H4 (cell line): ENCODE measurements around the gene ACTRT2. TPM values are rescaled to one million over a fixed set of nuclear protein-coding genes. Genes with fewer than 3 reads are reported as not detected.

ENCODE experiments used
- DNase-seq: peaks from one replicate; pipeline ENCODE4 v3.0.0-alpha.2; 2015; ENCODE audit warnings: low spot score
- total RNA-seq: library from RNA; depleted of rRNA; stranded (reverse); fragments of >200 nt; shearing (Covaris generic); gene quantifications from 2 replicates; pipeline ENCODE4 v1.2.3, GENCODE V29; 2014; rRNA removed

The ACTRT2 gene
- total RNA-seq, 1 experiment from 2014 or later, result not detected

GRCh38 chr1:3069491-3070308 lies 48.4 kb downstream of the ACTRT2 start:
- peak; percentile 55 for DNase-seq

GRCh38 chr1:3070309-3070643 lies 49.0 kb downstream of the ACTRT2 start:
- no peak for DNase-seq

GRCh38 chr1:3070644-3071564 lies 49.6 kb downstream of the ACTRT2 start:
- no peak for DNase-seq

GRCh38 chr1:3071565-3072390 lies 50.5 kb downstream of the ACTRT2 start:
- no peak for DNase-seq

Other genes with a start within 250 kb of the ACTRT2 start
- 0.10 and 0.12 TPM in 2 replicates for gene TTC34, start 219.8 kb upstream of the ACTRT2 start, total RNA-seq
- gene PRDM16, start 47.7 kb downstream of the ACTRT2 start, total RNA-seq, result 0.14 and 0.97 TPM in 2 replicates